H1 (cell line): ENCODE measurements around the gene C2orf80. TPM values are rescaled to one million over a fixed set of nuclear protein-coding genes. Genes with fewer than 3 reads are reported as not detected.

Experiments
- CTCF ChIA-PET: fragments of 300-600 bp; sonication (Branson Sonifier 250); formaldehyde crosslinking; loops from one replicate; lab custom pipeline; 2021; ENCODE audit not compliant: partially characterized antibody; lab: Charles Lee
- POLR2A ChIA-PET: fragments of 300-600 bp; sonication (Branson Sonifier 250); formaldehyde crosslinking; loops from one replicate; lab custom pipeline; 2021; ENCODE audit warnings: inconsistent platforms; ENCODE audit not compliant: partially characterized antibody; lab: Charles Lee
- DNase-seq, 2 experiments: peaks; one replicate each; pipeline versions ENCODE4 v3.0.0 to v3.0.0-alpha.2; 2010 to 2022; ENCODE audit warnings: low spot score in 2 of 2, low read depth in 1 of 2, mixed read lengths in 1 of 2
- FAIRE-seq: peaks from 2 replicates; lab custom pipeline; 2011; peaks lifted over from hg19 to GRCh38; lab: Jason Lieb, UNC
- H2AFZ ChIP-seq: 2 replicates; pipeline ENCODE4 v1.8.1; 2012; ENCODE audit warnings: low read length, inconsistent platforms
- H2AK5ac ChIP-seq: 2 replicates; pipeline ENCODE4 v1.6.1; 2013; ENCODE audit warnings: low read depth, low read length
- H2BK120ac ChIP-seq: replicated peaks from 2 replicates; pipeline ENCODE3; 2013; ENCODE audit warnings: low read depth, low read length, inconsistent platforms
- H2BK12ac ChIP-seq: 2 replicates; pipeline ENCODE4 v1.6.1; 2013; ENCODE audit warnings: low read depth, low read length
- H2BK15ac ChIP-seq: 2 replicates; pipeline ENCODE4 v1.6.1; 2013; ENCODE audit warnings: low read length
- H2BK20ac ChIP-seq: 2 replicates; pipeline ENCODE4 v1.6.1; 2013; ENCODE audit warnings: low read length
- H2BK5ac ChIP-seq: 2 replicates; pipeline ENCODE4 v1.6.1; 2013; ENCODE audit warnings: low read depth, low read length
- H3K14ac ChIP-seq: 2 replicates; pipeline ENCODE4 v1.6.1; 2013; ENCODE audit warnings: inconsistent platforms; ENCODE audit not compliant: insufficient read length
- H3K18ac ChIP-seq: 2 replicates; pipeline ENCODE4 v1.6.1; 2013; ENCODE audit warnings: low read length; ENCODE audit errors: extremely low read depth
- H3K23ac ChIP-seq: 2 replicates; pipeline ENCODE4 v1.6.1; 2013; ENCODE audit warnings: inconsistent platforms; ENCODE audit not compliant: insufficient read length
- H3K23me2 ChIP-seq: 2 replicates; pipeline ENCODE4 v1.6.1; 2013; ENCODE audit warnings: low read depth, low read length
- H3K27ac ChIP-seq: 2 replicates; pipeline ENCODE4 v1.6.1; 2011; ENCODE audit warnings: low read depth, low read length, inconsistent platforms
- H3K27me3 ChIP-seq, 4 experiments: replicated peaks in 1 of 4; 1 replicate in 1 of 4; 2 replicates in 3 of 4; pipeline versions ENCODE4 v1.6.1 to v1.8.1; 2011 to 2013; ENCODE audit warnings: low read length in 3 of 4, mild to moderate bottlenecking in 3 of 4, inconsistent platforms in 2 of 4, mixed read lengths in 2 of 4, moderate library complexity in 1 of 4; ENCODE audit not compliant: control insufficient read depth in 3 of 4, insufficient read depth in 3 of 4; ENCODE audit errors: extremely low read depth in 1 of 4
- H3K36me3 ChIP-seq, 4 experiments: 2 replicates each; pipeline versions ENCODE4 v1.6.1 to v1.8.1; 2011 to 2013; ENCODE audit warnings: mild to moderate bottlenecking in 4 of 4, low read length in 3 of 4, moderate library complexity in 2 of 4, control low read depth in 1 of 4, inconsistent platforms in 1 of 4; ENCODE audit not compliant: insufficient read depth in 4 of 4, control insufficient read depth in 2 of 4
- H3K4ac ChIP-seq: replicated peaks from 2 replicates; pipeline ENCODE3; 2013; ENCODE audit warnings: low read length, low read depth, mixed read lengths, inconsistent platforms; ENCODE audit not compliant: insufficient read length
- H3K4me1 ChIP-seq, 4 experiments: replicated peaks in 1 of 4; 1 replicate in 1 of 4; 2 replicates in 3 of 4; pipeline versions ENCODE4 v1.6.1 to v1.8.1; 2011 to 2013; ENCODE audit warnings: low read length in 3 of 4, inconsistent platforms in 2 of 4, mixed read lengths in 1 of 4; ENCODE audit not compliant: insufficient read depth in 4 of 4, control insufficient read depth in 3 of 4
- H3K4me2 ChIP-seq, 2 experiments: 2 replicates each; pipeline versions ENCODE4 v1.6.1 to v1.8.1; 2011 to 2013; ENCODE audit warnings: low read depth in 2 of 2, low read length in 2 of 2, control low read depth in 1 of 2, inconsistent platforms in 1 of 2, mild to moderate bottlenecking in 1 of 2; ENCODE audit not compliant: insufficient read depth in 1 of 2
- H3K4me3 ChIP-seq, 4 experiments: fragments of 200-600, 300-600 bp in 1 of 4; sonication (generic), shearing (Covaris generic), sonication (Bioruptor Twin) in 1 of 4; 2 replicates each; pipeline versions ENCODE4 v1.5.1 to v1.8.1; 2011 to 2016; ENCODE audit warnings: low read length in 4 of 4, low read depth in 3 of 4, control low read depth in 2 of 4, inconsistent platforms in 2 of 4, mild to moderate bottlenecking in 2 of 4, mixed read lengths in 1 of 4, moderate library complexity in 1 of 4; ENCODE audit not compliant: insufficient read depth in 2 of 4; ENCODE audit errors: extremely low read depth in 1 of 4
- H3K56ac ChIP-seq: replicated peaks from 2 replicates; pipeline ENCODE3; 2013; ENCODE audit warnings: low read depth, mild to moderate bottlenecking, mixed read lengths, low read length, inconsistent platforms; ENCODE audit not compliant: insufficient read length
- H3K79me1 ChIP-seq: 2 replicates; pipeline ENCODE4 v1.6.1; 2013; ENCODE audit warnings: low read depth, low read length, control low read depth
- H3K79me2 ChIP-seq, 2 experiments: 2 replicates each; pipeline versions ENCODE4 v1.6.1 to v1.8.1; 2012 to 2013; ENCODE audit warnings: low read length in 2 of 2, mild to moderate bottlenecking in 2 of 2, inconsistent platforms in 1 of 2; ENCODE audit not compliant: insufficient read depth in 2 of 2, control insufficient read depth in 1 of 2
- H3K9ac ChIP-seq, 4 experiments: replicated peaks in 1 of 4; 1 replicate in 1 of 4; 2 replicates in 3 of 4; pipeline versions ENCODE4 v1.6.1 to v1.8.1; 2011 to 2013; ENCODE audit warnings: low read depth in 3 of 4, low read length in 3 of 4, control low read depth in 2 of 4, mild to moderate bottlenecking in 2 of 4, moderate library complexity in 2 of 4, inconsistent platforms in 1 of 4; ENCODE audit errors: extremely low read depth in 1 of 4
- H3K9me3 ChIP-seq, 2 experiments: 2 replicates each; pipeline versions ENCODE4 v1.6.1 to v1.8.1; 2012 to 2013; ENCODE audit warnings: mild to moderate bottlenecking in 2 of 2, moderate library complexity in 2 of 2, control low read depth in 1 of 2, inconsistent platforms in 1 of 2, low read depth in 1 of 2, low read length in 1 of 2, mixed read lengths in 1 of 2; ENCODE audit not compliant: insufficient read depth in 2 of 2
- H4K20me1 ChIP-seq, 2 experiments: replicated peaks in 1 of 2; 2 replicates each; pipeline versions ENCODE3 to v1.8.1; 2011 to 2013; ENCODE audit warnings: inconsistent platforms in 2 of 2, low read length in 2 of 2, mild to moderate bottlenecking in 1 of 2; ENCODE audit not compliant: insufficient read depth in 2 of 2, control insufficient read depth in 1 of 2
- H4K5ac ChIP-seq: 2 replicates; pipeline ENCODE4 v1.6.1; 2013; ENCODE audit warnings: low read length, low read depth, mixed read lengths, inconsistent platforms; ENCODE audit not compliant: insufficient read length
- H4K8ac ChIP-seq: 2 replicates; pipeline ENCODE4 v1.8.0; 2013; ENCODE audit warnings: mild to moderate bottlenecking, moderate library complexity, low read length, inconsistent platforms; ENCODE audit not compliant: insufficient read depth; ENCODE audit errors: extremely low read depth
- H4K91ac ChIP-seq: replicated peaks from 2 replicates; pipeline ENCODE3; 2013; ENCODE audit warnings: low read length, mixed read lengths, inconsistent platforms; ENCODE audit not compliant: insufficient read length
- BCL11A ChIP-seq, 2 experiments: IDR thresholded peaks; one replicate each; pipeline ENCODE4 v1.6.1; 2011; ENCODE audit warnings: low read depth in 2 of 2, low read length in 2 of 2, mild to moderate bottlenecking in 2 of 2
- CEBPB ChIP-seq: IDR thresholded peaks from 2 replicates; pipeline ENCODE4 v1.6.1; 2012; ENCODE audit warnings: low read depth, low read length
- CHD2 ChIP-seq: IDR thresholded peaks from 2 replicates; pipeline ENCODE4 v1.6.1; 2012; ENCODE audit warnings: low read length, improper control_type of control experiment
- EZH2 ChIP-seq: fragments of 200-600 bp; sonication (generic); IDR thresholded peaks from 2 replicates; pipeline ENCODE4 v1.7.1; 2012; ENCODE audit warnings: low read depth, mild to moderate bottlenecking, moderate library complexity, low read length, inconsistent platforms; ENCODE audit not compliant: severe bottlenecking
- JUND ChIP-seq: IDR thresholded peaks from 2 replicates; pipeline ENCODE4 v1.6.1; 2011; ENCODE audit warnings: mild to moderate bottlenecking, improper control_type of control experiment, low read length
- KDM4A ChIP-seq: IDR thresholded peaks from one replicate; pipeline ENCODE4 v1.7.1; 2012; ENCODE audit warnings: low read depth, mild to moderate bottlenecking, moderate library complexity, low read length, inconsistent platforms; ENCODE audit not compliant: severe bottlenecking
- MAX ChIP-seq: IDR thresholded peaks from 2 replicates; pipeline ENCODE4 v1.6.1; 2012; ENCODE audit warnings: inconsistent platforms
- NANOG ChIP-seq: IDR thresholded peaks from 2 replicates; pipeline ENCODE4 v1.6.1; 2011; ENCODE audit warnings: low read length, low read depth, mild to moderate bottlenecking, inconsistent platforms; ENCODE audit not compliant: insufficient read depth, poor library complexity, severe bottlenecking
- POLR2A ChIP-seq, 2 experiments: IDR thresholded peaks; 1 replicate in 1 of 2; 2 replicates in 1 of 2; pipeline ENCODE4 v1.6.1; 2011; ENCODE audit warnings: low read depth in 2 of 2, low read length in 2 of 2, mild to moderate bottlenecking in 2 of 2; ENCODE audit errors: control extremely low read depth in 1 of 2
- POLR2AphosphoS5 ChIP-seq: IDR thresholded peaks from 2 replicates; pipeline ENCODE4 v1.6.1; 2011; ENCODE audit warnings: low read depth, low read length
- RFX5 ChIP-seq: IDR thresholded peaks from 2 replicates; pipeline ENCODE4 v1.6.1; 2011; ENCODE audit warnings: low read depth, low read length, improper control_type of control experiment, borderline replicate concordance
- SP4 ChIP-seq: IDR thresholded peaks from 2 replicates; pipeline ENCODE4 v1.6.1; 2012; ENCODE audit warnings: low read length, inconsistent platforms
- TEAD4 ChIP-seq: IDR thresholded peaks from 2 replicates; pipeline ENCODE4 v1.6.1; 2012; ENCODE audit warnings: low read depth, low read length, inconsistent platforms, mixed read lengths
- YY1 ChIP-seq: IDR thresholded peaks from 2 replicates; pipeline ENCODE4 v1.6.1; 2011; ENCODE audit warnings: low read depth, mild to moderate bottlenecking, low read length
- ZNF274 ChIP-seq: IDR thresholded peaks from 2 replicates; pipeline ENCODE4 v1.7.0; 2012; ENCODE audit warnings: low read length, borderline replicate concordance; ENCODE audit errors: extremely low read depth
- WGBS, 2 experiments: shearing (Covaris generic) in 1 of 2; methylation state at CpG; one replicate each; pipeline versions ENCODE4 v1.1.6 to v1.1.7; 2013 to 2015; ENCODE audit warnings: low lambda C conversion rate in 2 of 2, mixed read lengths in 2 of 2, inconsistent platforms in 1 of 2, low coverage in 1 of 2, missing lambda C conversion rate in 1 of 2; ENCODE audit not compliant: insufficient replicate concordance in 2 of 2, insufficient coverage in 1 of 2, insufficient read length in 1 of 2; ENCODE audit errors: extremely low coverage in 1 of 2, missing lambda C conversion rate in 1 of 2; 5-methylcytosine and 5-hydroxymethylcytosine counted together
- polyA plus RNA-seq, 7 experiments: library from polyadenylated mRNA; depleted of rRNA in 3 of 7; stranded (reverse) in 5 of 7; unstranded in 2 of 7; fragments of >200 nt in 5 of 7; fragments of 200-250 nt in 2 of 7; gene quantifications; 1 replicate in 5 of 7; 2 replicates in 1 of 7; 4 replicates in 1 of 7; pipeline versions ENCODE4 v1.2.1 to v1.2.3, GENCODE V29; 2011 to 2013; ENCODE audit warnings: missing spikeins in 2 of 7, mixed read lengths in 2 of 7
- total RNA-seq: library from RNA; stranded (reverse); fragmentation: NEBNext Ultra II Directional; extraction: Animal tissue kit (Norgen Biotek cat#: 25700); gene quantifications from 2 replicates; pipeline ENCODE4 v1.2.1, GENCODE V29; 2021

The C2orf80 gene
- total and polyA plus RNA-seq, 2 of the 8 experiments (the other 6 are each of a cell fraction or from before 2014, with no cell fraction given), result 0.97 to 1.1 TPM

GRCh38 chr2:208118918-208119317 is 70.9 kb downstream of the C2orf80 start:
- no peak overlapping the region for H3K27ac ChIP-seq
- H4K91ac ChIP-seq, result no peak overlapping the region
- H2BK15ac ChIP-seq, result no peak overlapping the region
- H3K18ac ChIP-seq, result no peak overlapping the region
- H3K4me2 ChIP-seq, result no peak overlapping the region
- no peaks in the 10 kb centered on the region for H4K20me1 ChIP-seq
- H3K79me1 ChIP-seq, result no peaks in the 10 kb centered on the region
- H2BK120ac ChIP-seq, result no peak overlapping the region
- no peak overlapping the region for H3K14ac ChIP-seq
- no peak for DNase-seq
- ChIA-PET CTCF (interaction anchor here (1.2 kb wide), 1 partner anchor 16 kb away, joined by 4 read pairs; no protein-coding TSS in a partner anchor), POLR2A (no interaction called here)
- H3K56ac ChIP-seq, result no peak overlapping the region
- 95% methylated on average over 3 of the region's 3 CpGs; no CpG with 5 or more reads in 1 of the 2 experiments for WGBS, 2 experiments
- no peak for FAIRE-seq
- no peak overlapping the region for H3K23ac ChIP-seq
- H3K4ac ChIP-seq, result no peak overlapping the region
- H2BK5ac ChIP-seq, result no peak overlapping the region
- no peak overlapping the region for H2BK12ac ChIP-seq
- no peak overlapping the region for H2AFZ ChIP-seq
- H3K9me3 ChIP-seq, result no peaks in the 10 kb centered on the region
- no peaks in the 10 kb centered on the region for H3K36me3 ChIP-seq
- no peak overlapping the region for H4K5ac ChIP-seq
- no peak overlapping the region for H2BK20ac ChIP-seq
- no peaks in the 10 kb centered on the region for H3K4me1 ChIP-seq
- H4K8ac ChIP-seq, result no peak overlapping the region
- H3K79me2 ChIP-seq, result no peaks in the 10 kb centered on the region
- H2AK5ac ChIP-seq, result no peak overlapping the region
- no peaks in the 10 kb centered on the region for H3K27me3 ChIP-seq
- H3K4me3 ChIP-seq, result no peak overlapping the region
- no peak overlapping the region for H3K9ac ChIP-seq
- H3K23me2 ChIP-seq, result no peaks in the 10 kb centered on the region
- no peak for TF ChIP-seq RFX5
- TF ChIP-seq POLR2AphosphoS5, result no peak
- no peak for TF ChIP-seq ZNF274
- no peak for TF ChIP-seq JUND
- no peak for TF ChIP-seq NANOG
- TF ChIP-seq EZH2, result no peak
- no peak for TF ChIP-seq CEBPB
- no peak for TF ChIP-seq TEAD4
- no peak for TF ChIP-seq BCL11A (IDR thresholded peaks at IDR 0.05; ENCODE audit: low read depth in 2 of 2, low read length in 2 of 2)
- no peak for TF ChIP-seq SP4
- no peak for TF ChIP-seq CHD2
- no peak for TF ChIP-seq POLR2A (IDR thresholded peaks at IDR 0.05; ENCODE audit: control extremely low read depth in 1 of 2, low read depth in 2 of 2, low read length in 2 of 2)
- TF ChIP-seq YY1, result no peak
- no peak for TF ChIP-seq MAX
- no peak for TF ChIP-seq KDM4A
